Esophagus mucosa (tissue), 1 donor: ENCODE results near the gene PRRX2. TPM values are rescaled to one million over a fixed set of nuclear protein-coding genes. Genes with fewer than 3 reads are reported as not detected.
"Not testable (repeated sequence)": the region's sequence is repeated elsewhere in the genome, so short reads cannot be mapped to it uniquely, and the experiment has no call there.

ENCODE experiments used
- ATAC-seq: fragments of 200-7000 bp; cut with Tn5 transposase; one replicate; pipeline ENCODE4 v1.9.1; 2020
- total RNA-seq: library from RNA; stranded (reverse); gene quantifications from one replicate; pipeline ENCODE4 v1.2.4, GENCODE V29; 2023
- donor health status: DM: yes; HTN: yes; CAD: no.

PRRX2 gene
- total RNA-seq, 1 donor from 2014 or later, result 1.5 TPM

- ATAC-seq, result no peak
Observed at GRCh38 chr9:129655154-129655553, 10.3 kb upstream of the PRRX2 start.

- ATAC-seq, result no peak
Observed at GRCh38 chr9:129655696-129656095, 9.8 kb upstream of the PRRX2 start.

- peak; percentile 88 for ATAC-seq
Observed at GRCh38 chr9:129656795-129657390, 8.6 kb upstream of the PRRX2 start.

GRCh38 chr9:129661029-129661428 is 4.4 kb upstream of the PRRX2 start:
- ATAC-seq, result no peak

- ATAC-seq, result not testable (repeated sequence)
Observed at GRCh38 chr9:129662239-129662638, 3.2 kb upstream of the PRRX2 start.

- ATAC-seq, result peak; percentile 10
Observed at GRCh38 chr9:129664746-129665388, 580 bp upstream of the PRRX2 start.

- peak; percentile 27 for ATAC-seq
Observed at GRCh38 chr9:129665814-129666520, 520 bp downstream of the PRRX2 start.

GRCh38 chr9:129666575-129666974 is 1.1 kb downstream of the PRRX2 start:
- no peak for ATAC-seq

- no peak for ATAC-seq
Observed at GRCh38 chr9:129667378-129667777, 1.9 kb downstream of the PRRX2 start.

- peak; percentile 54 for ATAC-seq
Observed at GRCh38 chr9:129667850-129668249, 2.4 kb downstream of the PRRX2 start.

- ATAC-seq, result no peak
Observed at GRCh38 chr9:129669141-129669718, 3.8 kb downstream of the PRRX2 start.

GRCh38 chr9:129669946-129670345 is 4.5 kb downstream of the PRRX2 start:
- no peak for ATAC-seq

- no peak for ATAC-seq
Observed at GRCh38 chr9:129671065-129671464, 5.6 kb downstream of the PRRX2 start.

GRCh38 chr9:129671519-129671918 is 6.1 kb downstream of the PRRX2 start:
- ATAC-seq, result peak; percentile 43

GRCh38 chr9:129672702-129673101 is 7.3 kb downstream of the PRRX2 start:
- ATAC-seq, result no peak

- no peak for ATAC-seq
Observed at GRCh38 chr9:129673602-129674001, 8.2 kb downstream of the PRRX2 start.

- ATAC-seq, result no peak
Observed at GRCh38 chr9:129674229-129674628, 8.8 kb downstream of the PRRX2 start.

- no peak for ATAC-seq
Observed at GRCh38 chr9:129675620-129676019, 10.2 kb downstream of the PRRX2 start.

- no peak for ATAC-seq
Observed at GRCh38 chr9:129676287-129676686, 10.8 kb downstream of the PRRX2 start.

- no peak for ATAC-seq
Observed at GRCh38 chr9:129676975-129677374, 11.5 kb downstream of the PRRX2 start.

GRCh38 chr9:129677456-129677855 is 12.0 kb downstream of the PRRX2 start:
- no peak for ATAC-seq

- ATAC-seq, result no peak
Observed at GRCh38 chr9:129678844-129679243, 13.4 kb downstream of the PRRX2 start.

- ATAC-seq, result no peak
Observed at GRCh38 chr9:129679537-129679936, 14.1 kb downstream of the PRRX2 start.

- ATAC-seq, result no peak
Observed at GRCh38 chr9:129681924-129682323, 16.5 kb downstream of the PRRX2 start.
